HepG2 (cell line): ENCODE results near the gene SRSF1. TPM values are rescaled to one million over a fixed set of nuclear protein-coding genes. Genes with fewer than 3 reads are reported as not detected.

Source experiments
- ARID2 ChIP-seq: sonication (generic); formaldehyde crosslinking; IDR thresholded peaks from 2 replicates; pipeline ENCODE4 v1.8.1; 2022; ENCODE audit warnings: mild to moderate bottlenecking, missing genetic modification reagents, borderline replicate concordance
- BCL3 ChIP-seq: sonication (generic); formaldehyde crosslinking; IDR thresholded peaks from 2 replicates; pipeline ENCODE4 v1.5.1; 2020; ENCODE audit warnings: mild to moderate bottlenecking, missing genetic modification reagents, moderate library complexity
- DPF2 ChIP-seq: sonication (generic); formaldehyde crosslinking; IDR thresholded peaks from 2 replicates; pipeline ENCODE4 v1.4.0; 2020; ENCODE audit warnings: mild to moderate bottlenecking, low read depth, missing genetic modification reagents, borderline replicate concordance
- ESRRA ChIP-seq: sonication (generic); formaldehyde crosslinking; IDR thresholded peaks from 2 replicates; pipeline ENCODE4 v1.5.1; 2020; ENCODE audit warnings: mild to moderate bottlenecking, low read depth, missing genetic modification reagents
- GATA4 ChIP-seq: sonication (generic); IDR thresholded peaks from 2 replicates; pipeline ENCODE4 v1.6.1; 2016; ENCODE audit warnings: antibody characterized with exemption, low read depth, borderline replicate concordance
- HNRNPLL ChIP-seq: fragments of 200-400 bp; formaldehyde crosslinking; IDR thresholded peaks from 2 replicates; pipeline ENCODE4 v1.6.1; 2017; ENCODE audit warnings: mild to moderate bottlenecking, low read depth, low read length; ENCODE audit not compliant: poor library complexity, severe bottlenecking
- KAT7 ChIP-seq: IDR thresholded peaks from 2 replicates; pipeline ENCODE4 v1.6.1; 2018; ENCODE audit warnings: borderline replicate concordance, missing compliant biosample characterization
- KAT8 ChIP-seq: IDR thresholded peaks from 2 replicates; pipeline ENCODE4 v1.6.1; 2016; ENCODE audit warnings: missing genetic modification reagents, missing compliant biosample characterization
- LRRFIP1 ChIP-seq: sonication (generic); formaldehyde crosslinking; conservative IDR thresholded peaks from 2 replicates; pipeline ENCODE4 v1.4.0; 2020; ENCODE audit warnings: missing genetic modification reagents
- PHF8 ChIP-seq: sonication (generic); formaldehyde crosslinking; IDR thresholded peaks from 2 replicates; pipeline ENCODE4 v1.5.0; 2020; ENCODE audit warnings: missing genetic modification reagents
- SRF ChIP-seq: IDR thresholded peaks from 2 replicates; pipeline ENCODE4 v1.6.1; 2011; ENCODE audit warnings: mild to moderate bottlenecking, low read depth, low read length, moderate library complexity
- TIGD3 ChIP-seq: sonication (generic); formaldehyde crosslinking; IDR thresholded peaks from 2 replicates; pipeline ENCODE4 v1.5.1; 2020; ENCODE audit warnings: mild to moderate bottlenecking, missing genetic modification reagents, borderline replicate concordance
- ZBTB34 ChIP-seq: sonication (generic); formaldehyde crosslinking; IDR thresholded peaks from 2 replicates; pipeline ENCODE4 v1.8.0; 2022; ENCODE audit warnings: mild to moderate bottlenecking, missing genetic modification reagents
- ZMYM2 ChIP-seq: sonication (generic); formaldehyde crosslinking; IDR thresholded peaks from 2 replicates; pipeline ENCODE4 v1.8.0; 2022; ENCODE audit warnings: mild to moderate bottlenecking, missing genetic modification reagents
- ZNF383 ChIP-seq: sonication (generic); formaldehyde crosslinking; IDR thresholded peaks from 2 replicates; pipeline ENCODE4 v1.4.0; 2020; ENCODE audit warnings: missing genetic modification reagents, mild to moderate bottlenecking, borderline replicate concordance
- ZNF580 ChIP-seq: IDR thresholded peaks from 2 replicates; pipeline ENCODE4 v1.6.1; 2016; ENCODE audit warnings: low read depth, borderline replicate concordance
- ZNF704 ChIP-seq: sonication (generic); formaldehyde crosslinking; IDR thresholded peaks from 2 replicates; pipeline ENCODE4 v1.8.1; 2023; ENCODE audit warnings: mild to moderate bottlenecking, inconsistent platforms, moderate library complexity, missing genetic modification reagents, borderline replicate concordance
- polyA plus RNA-seq, 8 experiments: library from polyadenylated mRNA; depleted of rRNA in 3 of 8; stranded (reverse) in 7 of 8; unstranded in 1 of 8; fragments of >200 nt; fragmentation: Illumina TruSeq in 4 of 8; extraction: Trizol in 4 of 8; gene quantifications; 2 replicates each; pipeline versions ENCODE4 v1.2.1 to v1.2.3, GENCODE V29; 2011 to 2016; ENCODE audit warnings: low read depth in 4 of 8, missing spikeins in 1 of 8, mixed read lengths in 1 of 8; ENCODE audit not compliant: insufficient read depth in 1 of 8
- total RNA-seq, 5 experiments: library from RNA; depleted of rRNA; stranded (reverse); fragments of >200 nt; fragmentation: Illumina TruSeq; extraction: Trizol; gene quantifications; 2 replicates each; pipeline ENCODE4 v1.2.3, GENCODE V29; 2016; ENCODE audit warnings: low read depth in 1 of 5

Gene SRSF1
- total and polyA plus RNA-seq, 2 of the 13 experiments (the other 11 are each of a cell fraction or from before 2014, with no cell fraction given): 142 to 445 TPM

- TF ChIP-seq ZNF704 (no peak), TIGD3 (CRISPR knock-in tag) (no peak), BCL3 (no peak), DPF2 (no peak), LRRFIP1 (CRISPR knock-in tag) (no peak), SRF (no peak), KAT8 (CRISPR knock-in tag) (no peak), PHF8 (CRISPR knock-in tag) (0 out of 2 replicates have a peak, but pooled peaks have one; percentile 21), ARID2 (CRISPR knock-in tag) (no peak), ESRRA (CRISPR knock-in tag) (0 out of 2 replicates have a peak, but pooled peaks have one; percentile 26), ZMYM2 (CRISPR knock-in tag) (no peak), ZNF580 (CRISPR knock-in tag) (no peak), ZNF383 (CRISPR knock-in tag) (no peak), GATA4 (peak; percentile 41; the same call in 1 of the 2 replicates), HNRNPLL (no peak), KAT7 (CRISPR knock-in tag) (no peak; the same call in 1 of the 2 replicates), ZBTB34 (CRISPR knock-in tag) (no peak)
Observed at GRCh38 chr17:57995076-57995956, 11.7 kb downstream of the SRSF1 start (continued).
